H1 (cell line): ENCODE data around the gene SNAP29. TPM values are rescaled to one million over a fixed set of nuclear protein-coding genes. Genes with fewer than 3 reads are reported as not detected.

Experiments
- EZH2 ChIP-seq: fragments of 200-600 bp; sonication (generic); IDR thresholded peaks from 2 replicates; pipeline ENCODE4 v1.7.1; 2012; ENCODE audit warnings: low read depth, mild to moderate bottlenecking, moderate library complexity, low read length, inconsistent platforms; ENCODE audit not compliant: severe bottlenecking
- SIRT6 ChIP-seq: IDR thresholded peaks from one replicate; pipeline ENCODE4 v1.7.1; 2012; ENCODE audit warnings: low read length, inconsistent platforms
- polyA plus RNA-seq, 7 experiments: library from polyadenylated mRNA; depleted of rRNA in 3 of 7; stranded (reverse) in 5 of 7; unstranded in 2 of 7; fragments of >200 nt in 5 of 7; fragments of 200-250 nt in 2 of 7; gene quantifications; 1 replicate in 5 of 7; 2 replicates in 1 of 7; 4 replicates in 1 of 7; pipeline versions ENCODE4 v1.2.1 to v1.2.3, GENCODE V29; 2011 to 2013; ENCODE audit warnings: missing spikeins in 2 of 7, mixed read lengths in 2 of 7
- total RNA-seq: library from RNA; stranded (reverse); fragmentation: NEBNext Ultra II Directional; extraction: Animal tissue kit (Norgen Biotek cat#: 25700); gene quantifications from 2 replicates; pipeline ENCODE4 v1.2.1, GENCODE V29; 2021

Gene SNAP29
- total and polyA plus RNA-seq, 2 of the 8 experiments (the other 6 are each of a cell fraction or from before 2014, with no cell fraction given): 11.8 to 15.0 TPM

- TF ChIP-seq EZH2 (no peak), SIRT6 (no peak)
- TF ChIP-seq, all 59 proteins: peak for 0
Observed at GRCh38 chr22:20844055-20845037, 14.5 kb upstream of the SNAP29 start (continued).
